UCSD-AML1 (cell line): Measurements from ENCODE around the gene NRXN3.
A peak's percentile ranks its signal among the peaks of the same experiment; 100 is the strongest.
"Not testable (repeated sequence)": the region's sequence is repeated elsewhere in the genome, so short reads cannot be mapped to it uniquely, and the experiment has no call there.

Experiments
- DNase-seq: peaks from one replicate; lab custom pipeline; 2025; ENCODE audit not compliant: unreplicated experiment; lab: John Stamatoyannopoulos, UW

The NRXN3 gene

DNA sequence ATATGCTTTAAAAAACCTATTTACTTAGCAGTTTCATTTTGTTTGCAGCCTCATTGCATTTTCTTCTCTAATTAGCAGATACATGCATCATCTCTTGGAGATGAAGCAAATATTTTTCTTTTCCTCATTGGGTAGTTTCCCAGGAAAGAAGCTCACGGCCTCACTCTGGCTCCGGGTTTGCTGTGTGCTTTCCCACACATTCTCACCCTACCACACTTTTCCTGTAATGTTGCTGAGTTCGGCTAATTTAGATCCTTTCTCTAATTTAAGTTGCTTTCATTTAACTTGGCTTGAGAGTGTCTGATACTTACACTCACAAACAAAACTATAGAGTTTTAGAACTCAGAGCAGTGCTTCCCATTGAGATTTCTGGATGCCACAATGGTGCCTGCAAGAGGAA lies 928.2 kb downstream of the NRXN3 start:
- no peak for DNase-seq

DNA sequence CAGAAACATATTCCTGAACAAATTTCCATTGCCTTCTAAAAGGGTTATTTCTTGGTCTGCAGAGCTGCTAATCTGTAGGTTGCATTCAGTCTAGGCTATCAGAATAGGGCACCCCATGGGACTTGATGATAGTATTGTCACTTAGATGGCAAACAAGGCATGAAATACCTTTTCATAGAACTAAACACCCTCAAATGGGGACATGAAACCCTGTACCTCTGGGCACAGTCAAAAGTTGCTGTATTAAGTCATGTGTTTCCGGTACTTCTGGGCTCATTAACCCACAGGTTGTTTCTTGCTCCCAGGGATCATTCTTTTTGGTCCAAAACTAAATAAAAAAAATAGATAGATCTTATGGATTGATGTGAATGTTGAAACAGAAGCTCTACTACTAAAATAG lies 930.4 kb downstream of the NRXN3 start:
- no peak for DNase-seq

DNA sequence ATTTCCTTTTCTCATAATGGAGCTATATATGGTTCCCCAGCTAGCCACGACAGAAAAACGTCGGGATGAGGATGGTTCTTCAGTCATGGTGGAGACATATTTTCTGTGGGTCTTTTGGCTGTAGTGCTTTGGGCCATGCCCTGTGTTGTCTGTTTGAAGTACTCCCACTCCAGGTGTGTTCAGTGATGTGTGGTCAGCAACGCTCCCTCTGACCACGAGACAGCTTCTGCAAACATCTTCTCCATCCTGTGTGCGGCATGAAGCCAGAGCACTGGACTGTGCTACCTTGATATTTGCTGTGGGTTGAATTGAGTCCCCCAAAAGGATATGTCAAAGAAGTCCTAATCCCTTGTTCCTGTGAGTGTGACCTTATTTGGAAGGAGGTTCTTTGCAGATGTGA lies 931.2 kb downstream of the NRXN3 start:
- peak; percentile 7 for DNase-seq

DNA sequence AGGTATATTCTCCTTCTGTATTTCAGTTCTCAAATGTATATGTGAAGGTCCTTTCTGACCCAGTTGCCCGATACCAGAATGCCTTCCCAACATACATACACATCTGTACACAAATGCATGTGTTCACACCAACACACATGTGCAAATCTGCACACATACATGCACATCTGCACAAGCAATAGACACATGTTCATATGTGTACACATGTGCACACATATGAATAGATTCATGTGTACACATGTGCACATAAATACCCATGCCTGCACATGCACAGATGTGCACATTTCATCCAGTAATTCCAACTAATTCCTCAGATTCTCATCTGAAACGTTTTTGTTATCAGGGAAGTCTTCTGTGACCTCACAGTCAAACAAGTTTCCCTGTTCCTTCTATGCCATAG lies 933.6 kb downstream of the NRXN3 start:
- DNase-seq, result no peak

DNA sequence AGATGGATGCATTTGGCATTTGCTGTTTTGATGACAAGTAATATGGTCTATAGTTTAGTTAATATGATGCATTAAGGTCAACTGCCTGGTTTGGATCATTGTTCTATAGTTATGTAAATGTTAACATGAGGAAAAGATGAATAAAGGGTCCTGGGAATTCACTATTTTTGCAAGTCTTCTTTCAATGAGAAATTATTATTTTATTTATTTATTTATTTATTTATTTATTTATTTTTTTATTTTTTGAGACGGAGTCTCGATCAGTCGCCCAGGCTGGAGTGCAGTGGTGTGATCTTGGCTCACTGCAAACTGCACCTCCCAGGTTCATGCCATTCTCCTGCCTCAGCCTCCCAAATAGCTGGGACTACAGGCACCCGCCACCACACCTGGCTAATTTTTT lies 940.4 kb downstream of the NRXN3 start:
- not testable (repeated sequence) for DNase-seq

GRCh38 chr14:79111987-79112501 lies 941.9 kb downstream of the NRXN3 start:
- no peak for DNase-seq

- DNase-seq, result no peak
These were observed 947.4 kb downstream of the NRXN3 start for GRCh38 chr14:79117561-79117960.

DNA sequence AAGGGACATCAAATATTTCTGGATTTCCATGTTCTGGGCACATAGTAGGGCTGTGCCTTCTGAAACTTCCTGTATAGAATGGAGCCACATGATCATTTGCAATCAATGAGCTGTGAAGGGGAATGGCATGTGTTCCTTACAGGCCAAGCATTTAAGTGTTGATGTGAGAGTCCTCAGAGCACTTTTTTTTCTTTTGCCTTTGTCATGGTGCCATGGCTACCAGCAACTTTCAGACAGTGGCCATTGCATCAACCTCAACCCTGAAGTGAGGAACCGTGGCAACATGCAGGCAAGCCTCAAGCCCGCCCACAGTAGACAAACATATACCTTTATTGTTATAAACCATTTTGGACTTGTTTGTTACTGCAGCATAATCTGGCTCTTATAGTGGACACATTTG lies 948.1 kb downstream of the NRXN3 start:
- no peak for DNase-seq

GRCh38 chr14:79134361-79134760 lies 964.2 kb downstream of the NRXN3 start:
- DNase-seq, result no peak

DNA sequence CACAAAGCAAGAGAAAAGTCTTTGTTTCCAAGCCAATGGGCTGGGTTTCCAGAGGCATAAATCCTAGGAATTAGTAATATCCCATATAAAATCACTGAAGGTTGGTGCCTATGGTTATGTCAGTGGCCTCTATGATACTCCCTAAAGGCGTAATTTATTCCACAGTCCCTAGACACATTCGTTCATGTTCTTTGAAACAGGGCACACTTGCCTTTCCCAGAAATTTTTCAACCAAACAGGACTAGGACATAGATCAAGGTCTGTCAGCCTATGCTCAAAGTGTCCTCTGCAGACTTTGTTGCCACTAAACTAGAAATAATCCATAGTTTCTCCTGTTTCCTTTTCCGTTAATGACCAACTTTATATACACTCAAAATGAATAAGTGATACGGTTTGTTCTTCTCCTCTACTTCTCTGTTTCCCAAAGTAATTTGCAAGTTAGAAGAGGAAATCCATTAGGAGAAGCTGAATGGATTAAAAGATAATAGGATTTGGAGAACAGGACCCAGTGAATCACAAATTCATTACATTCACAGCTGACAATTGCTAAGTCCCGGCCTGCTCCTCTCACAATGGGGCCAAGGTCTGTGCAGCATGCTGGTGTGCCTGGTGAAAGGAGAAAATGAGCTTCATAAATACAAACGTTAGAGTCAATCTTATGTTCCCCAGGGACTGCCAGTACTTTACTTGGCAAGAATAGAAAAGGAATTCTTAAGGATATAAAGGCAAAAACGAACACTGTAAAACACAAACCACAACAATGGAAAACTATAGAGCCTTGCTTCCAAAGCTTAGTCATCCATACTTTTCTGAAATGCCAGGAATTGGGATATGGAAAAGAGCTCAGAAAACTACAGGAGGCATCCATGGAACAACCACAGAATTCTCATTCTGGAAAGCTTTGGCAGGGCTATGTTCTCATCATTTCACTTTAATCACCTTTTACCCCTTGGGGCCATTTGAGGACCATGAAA lies 966.2 kb downstream of the NRXN3 start:
- DNase-seq, result no peak

DNA sequence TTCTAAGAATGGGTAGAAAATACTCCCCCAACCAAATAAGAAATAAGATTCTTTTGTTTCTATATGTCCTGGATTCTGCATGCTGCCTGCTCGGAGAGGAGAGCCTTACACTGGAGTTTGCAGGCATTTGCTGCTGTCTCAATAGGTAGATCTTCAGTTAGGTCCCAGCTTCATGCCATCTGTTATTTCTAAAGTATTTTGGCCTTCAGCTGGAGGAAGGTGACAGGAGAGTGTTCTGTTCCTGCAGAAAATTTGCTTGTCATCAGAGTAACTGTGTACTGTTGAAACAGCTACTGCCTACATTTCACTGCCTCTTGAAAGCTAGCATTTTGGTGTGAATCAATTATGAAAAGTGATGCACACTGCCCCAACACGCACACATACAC lies 966.9 kb downstream of the NRXN3 start:
- DNase-seq, result no peak

GRCh38 chr14:79137836-79138235 lies 967.7 kb downstream of the NRXN3 start:
- no peak for DNase-seq

DNA sequence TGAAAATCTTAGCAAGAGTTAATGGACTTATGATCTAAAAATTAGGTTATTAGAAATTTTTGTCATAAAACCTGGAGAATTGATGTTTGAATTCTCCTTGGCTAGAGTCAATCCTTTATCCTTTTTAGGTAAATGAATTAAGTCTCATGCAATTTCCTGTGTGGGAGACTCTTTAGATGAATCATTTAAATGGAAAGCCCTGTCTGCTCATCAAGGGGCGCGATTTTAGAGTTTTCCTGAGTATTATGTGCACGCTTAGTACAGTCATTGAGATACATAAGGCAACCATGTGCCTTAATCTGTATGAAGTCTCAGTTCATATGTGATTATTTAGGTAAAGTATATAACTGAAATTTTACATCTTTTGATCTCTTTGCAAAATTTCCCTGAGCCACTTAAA lies 974.7 kb downstream of the NRXN3 start:
- no peak for DNase-seq

DNA sequence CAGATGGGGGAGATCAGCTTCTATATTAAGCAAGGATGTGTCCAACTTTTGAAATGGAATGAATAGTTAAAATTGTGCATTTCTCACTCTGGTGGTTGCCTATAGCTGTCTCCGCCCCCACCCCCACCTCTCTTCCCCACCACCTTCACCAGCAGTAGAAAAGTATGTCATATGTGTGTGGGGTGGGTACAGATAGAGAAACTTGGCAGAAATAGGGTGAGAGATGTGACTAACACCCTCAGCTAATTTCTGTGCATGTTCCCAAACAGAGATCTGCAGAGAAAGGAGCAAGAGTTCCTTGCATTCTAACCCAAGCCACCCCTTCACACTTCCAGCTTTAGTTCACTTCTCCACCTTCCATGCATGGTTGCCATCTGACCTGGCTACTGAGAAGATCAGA lies 980.1 kb downstream of the NRXN3 start:
- DNase-seq, result no peak

DNA sequence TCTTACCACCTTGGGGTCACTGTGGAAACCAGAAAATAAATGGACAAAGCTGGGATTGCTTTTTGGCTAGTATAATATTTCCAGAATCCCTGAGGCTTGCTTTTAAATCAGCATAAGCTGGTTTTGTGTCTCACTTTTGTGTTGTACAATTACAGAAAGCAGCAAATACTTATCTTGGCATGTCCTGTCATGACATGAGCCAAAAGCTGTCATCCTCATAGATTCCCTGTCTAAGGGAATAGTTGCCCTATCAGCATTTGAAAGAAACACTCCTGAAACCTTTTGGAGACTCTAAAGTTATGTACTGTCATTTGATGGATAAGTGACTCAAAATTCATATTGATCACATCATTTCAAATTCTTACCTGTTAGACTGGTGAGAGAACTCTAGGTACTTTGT lies 987.2 kb downstream of the NRXN3 start:
- no peak for DNase-seq

- peak; percentile 8 for DNase-seq
These were observed 991.4 kb downstream of the NRXN3 start for GRCh38 chr14:79161571-79161970.

- DNase-seq, result no peak
These were observed 992.7 kb downstream of the NRXN3 start for GRCh38 chr14:79162833-79163232.

GRCh38 chr14:79165471-79166090 lies 995.4 kb downstream of the NRXN3 start:
- no peak for DNase-seq

DNA sequence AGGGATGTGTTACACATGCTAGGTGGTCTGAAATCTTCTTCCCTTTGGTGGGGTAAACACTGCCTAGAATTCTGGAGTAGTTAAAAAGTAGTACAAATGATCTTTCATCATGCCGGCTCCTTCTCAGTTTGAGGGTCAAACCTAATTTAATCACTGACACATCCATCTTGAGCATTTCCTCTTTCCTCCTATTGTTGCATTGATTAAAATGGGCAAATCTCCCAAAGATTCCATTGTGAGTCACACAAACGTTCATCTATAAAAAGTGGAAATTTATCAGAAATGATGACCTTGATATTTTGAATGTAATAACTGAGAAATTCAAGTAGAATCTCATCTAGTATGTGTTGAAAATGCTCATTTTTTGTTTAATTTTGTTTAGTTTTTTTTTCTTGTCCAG lies 996.0 kb downstream of the NRXN3 start:
- no peak for DNase-seq

DNA sequence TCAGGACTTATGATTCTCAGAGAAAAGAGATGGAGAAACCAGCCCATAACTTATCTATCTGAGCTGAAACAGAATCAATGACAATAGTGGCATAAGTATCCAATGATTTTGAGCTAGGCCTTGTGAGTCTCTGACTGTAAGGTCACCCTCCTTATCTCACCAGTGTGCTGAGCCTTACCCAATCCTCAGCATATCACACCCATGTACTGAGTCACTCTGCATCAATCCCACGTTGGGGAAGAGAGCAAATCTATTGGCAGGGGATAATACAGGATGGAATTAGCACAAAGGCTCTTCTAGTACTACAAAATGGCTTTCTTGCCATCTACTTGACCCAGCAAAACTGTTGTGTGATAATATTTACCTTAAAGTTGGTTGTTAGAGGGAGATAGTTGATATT lies 997.8 kb downstream of the NRXN3 start:
- no peak for DNase-seq

- no peak for DNase-seq
These were observed 1005.5 kb downstream of the NRXN3 start for GRCh38 chr14:79175671-79176070.

DNA sequence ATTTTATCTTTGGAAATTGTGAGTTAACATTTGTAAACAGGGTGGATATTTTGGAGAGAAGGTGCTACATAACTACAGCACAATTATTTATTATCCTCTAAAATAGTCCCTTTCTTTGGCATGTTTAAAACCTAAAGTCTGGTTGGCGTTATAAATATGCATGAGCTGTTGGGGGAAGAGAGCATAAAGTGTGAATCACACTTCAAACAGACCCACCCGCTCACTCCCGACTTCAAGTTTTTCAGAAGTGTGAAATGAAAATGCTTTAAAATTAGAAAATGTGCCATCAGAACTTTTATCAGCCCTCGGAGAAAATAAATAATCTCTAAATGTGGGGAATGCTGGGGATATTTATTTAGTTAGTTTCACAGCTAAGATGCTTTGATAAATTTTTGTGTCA lies 1006.9 kb downstream of the NRXN3 start:
- DNase-seq, result no peak
